GM21786 (cell line): ENCODE results near the gene MPC2.
"Not testable (repeated sequence)": the region's sequence is repeated elsewhere in the genome, so short reads cannot be mapped to it uniquely, and the experiment has no call there.

Experiments
- ATAC-seq: cut with Tn5 transposase; IDR thresholded peaks from one replicate; pipeline ENCODE4 v1.9.1; 2021; ENCODE audit not compliant: unreplicated experiment

Gene MPC2

DNA sequence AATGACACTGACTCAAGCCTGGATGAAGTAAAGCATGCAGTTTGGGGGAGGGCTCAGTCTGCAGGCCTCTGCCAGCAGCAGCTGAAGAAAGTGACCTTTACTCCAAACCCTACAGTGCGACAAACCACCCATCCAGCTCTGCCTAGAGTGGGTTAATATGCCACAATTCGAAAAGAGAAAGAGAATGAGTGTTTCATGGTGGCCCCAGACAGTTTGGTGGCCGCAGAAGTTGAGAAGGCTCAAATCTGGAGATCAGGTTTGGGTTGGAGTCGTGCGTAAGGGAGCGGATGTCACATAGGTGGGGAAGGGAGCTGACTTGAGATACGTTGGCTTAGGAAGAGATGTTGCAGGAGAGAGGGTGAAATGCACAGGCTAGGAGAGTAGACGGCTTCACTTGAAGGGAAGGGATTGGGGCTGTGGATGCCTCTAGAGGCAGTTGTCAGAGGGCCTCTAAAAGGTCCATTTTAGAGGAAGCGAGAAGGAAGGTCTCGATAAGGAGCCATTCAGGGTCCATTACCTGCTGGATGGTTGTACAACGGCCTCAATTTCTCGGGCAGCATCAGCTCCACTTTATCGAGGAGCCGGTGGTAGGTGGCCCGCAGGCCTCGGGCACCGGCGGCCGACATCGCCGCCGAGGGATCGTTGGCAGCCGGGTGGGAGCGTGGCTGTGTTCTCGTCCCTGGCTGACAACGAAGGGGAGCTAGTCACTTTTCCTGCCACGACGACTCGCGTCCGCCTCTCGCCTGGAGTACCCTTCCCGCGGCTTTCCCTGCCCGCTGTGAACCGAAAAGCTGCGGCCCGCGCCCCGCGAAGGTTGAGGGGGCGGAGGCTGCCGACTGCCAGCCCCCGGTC lies 1.4 kb downstream of the MPC2 start:
- peak; percentile 6 for ATAC-seq

DNA sequence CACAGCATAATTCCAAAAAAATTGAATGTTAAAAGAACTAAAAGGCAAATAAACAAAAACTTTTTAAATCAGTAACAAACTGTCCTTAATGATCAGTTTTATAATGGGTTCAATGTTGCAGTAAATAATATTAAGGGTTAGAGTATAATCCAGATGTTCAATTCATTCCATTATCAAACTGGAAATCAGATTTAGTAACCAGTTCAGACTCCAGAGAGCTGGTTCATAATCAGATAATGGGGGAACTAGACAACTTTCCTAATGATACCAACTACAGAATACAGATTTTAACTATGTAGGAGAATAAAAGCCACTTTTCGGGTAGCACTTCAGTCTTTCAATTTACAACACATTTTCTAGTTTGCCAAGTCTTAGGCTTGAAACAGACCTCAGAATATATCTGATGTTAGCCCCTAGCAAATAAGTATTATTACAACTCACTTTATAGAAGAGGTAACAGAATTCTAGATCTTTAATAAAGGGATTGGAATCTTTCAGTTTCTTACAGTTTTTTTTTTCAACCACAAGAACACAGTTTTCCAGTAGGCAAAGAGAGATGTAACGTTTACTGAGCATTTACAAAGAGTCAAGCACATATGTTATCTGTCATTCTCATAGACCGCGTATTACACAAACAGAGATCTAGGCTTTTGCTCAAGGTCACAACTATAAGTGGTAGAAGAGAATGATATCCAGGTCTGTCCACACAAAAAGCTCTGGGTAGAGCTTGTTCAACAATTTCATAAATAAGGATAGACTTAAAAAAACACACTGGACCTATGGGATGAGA lies 2.3 kb downstream of the MPC2 start:
- no peak for ATAC-seq

DNA sequence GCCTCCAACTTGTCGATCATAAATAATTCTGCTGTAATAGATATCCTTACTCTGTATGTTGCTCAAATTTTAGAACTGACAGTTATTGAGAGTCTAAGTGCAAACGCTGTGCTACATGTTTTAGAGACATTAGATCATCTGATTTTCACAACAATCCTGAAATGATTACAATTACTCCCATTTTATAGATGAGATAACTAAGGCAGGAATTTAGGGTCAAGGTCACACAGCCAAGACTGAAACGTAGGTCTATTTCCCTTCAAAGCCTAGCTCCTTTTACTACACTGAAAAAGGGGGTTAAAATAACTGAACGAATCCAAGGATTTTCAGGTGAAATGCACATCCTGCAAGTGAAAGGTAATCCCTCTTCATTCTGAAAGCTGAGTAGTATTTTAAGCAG lies 3.1 kb downstream of the MPC2 start:
- no peak for ATAC-seq

DNA sequence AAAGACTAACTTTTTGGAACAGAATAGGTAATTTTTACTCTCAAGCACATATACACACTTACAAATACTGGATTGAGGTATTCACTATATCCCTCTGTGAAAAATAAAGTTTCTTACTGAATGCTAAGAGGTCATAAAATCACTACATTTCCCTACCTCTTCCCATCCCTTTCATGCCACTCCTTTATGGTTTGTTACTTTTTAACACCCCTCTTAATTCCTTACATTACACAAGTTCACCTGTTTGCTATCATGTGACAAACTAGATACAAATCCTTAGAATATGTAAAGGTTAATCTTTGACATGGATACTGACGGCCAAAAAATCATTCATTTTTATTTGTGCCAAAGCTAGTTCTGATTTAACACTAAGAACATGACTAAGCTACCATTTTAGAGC lies 7.1 kb downstream of the MPC2 start:
- ATAC-seq = no peak

DNA sequence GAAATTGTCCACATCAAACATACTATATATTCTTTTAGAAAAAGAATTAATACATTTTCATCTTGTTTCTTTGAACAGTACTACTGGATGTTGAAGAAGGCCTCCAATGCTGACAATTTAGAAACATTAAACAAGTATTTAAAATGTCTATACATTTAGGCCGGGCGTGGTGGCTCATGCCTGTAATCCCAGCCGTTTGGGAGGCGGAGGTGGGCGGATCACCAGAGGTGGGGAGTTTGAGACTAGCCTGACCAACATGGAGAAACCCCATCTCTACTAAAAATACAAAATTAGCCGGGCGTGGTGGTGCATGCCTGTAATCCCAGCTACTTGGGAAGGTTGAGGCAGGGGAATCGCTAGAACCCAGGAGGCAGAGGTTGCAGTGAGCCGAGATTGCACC lies 8.0 kb downstream of the MPC2 start:
- ATAC-seq = not testable (repeated sequence)

DNA sequence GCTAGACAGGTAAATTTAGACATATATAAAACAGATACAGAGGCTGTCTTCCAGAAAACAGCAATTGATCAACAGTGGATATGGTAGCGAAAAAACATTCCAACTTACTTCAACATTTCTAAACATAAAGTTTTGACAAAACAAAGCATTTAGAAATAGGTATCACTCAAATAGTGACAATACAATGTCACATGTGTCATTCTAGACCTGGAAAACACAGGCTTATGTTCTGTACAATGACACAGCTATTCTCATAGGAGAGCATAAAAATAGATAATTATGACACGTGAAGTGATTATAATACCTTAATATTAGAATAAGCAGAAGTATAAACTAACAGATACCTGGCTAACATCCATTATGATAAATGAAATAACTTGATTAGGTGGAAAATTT lies 8.4 kb downstream of the MPC2 start:
- ATAC-seq = no peak

DNA sequence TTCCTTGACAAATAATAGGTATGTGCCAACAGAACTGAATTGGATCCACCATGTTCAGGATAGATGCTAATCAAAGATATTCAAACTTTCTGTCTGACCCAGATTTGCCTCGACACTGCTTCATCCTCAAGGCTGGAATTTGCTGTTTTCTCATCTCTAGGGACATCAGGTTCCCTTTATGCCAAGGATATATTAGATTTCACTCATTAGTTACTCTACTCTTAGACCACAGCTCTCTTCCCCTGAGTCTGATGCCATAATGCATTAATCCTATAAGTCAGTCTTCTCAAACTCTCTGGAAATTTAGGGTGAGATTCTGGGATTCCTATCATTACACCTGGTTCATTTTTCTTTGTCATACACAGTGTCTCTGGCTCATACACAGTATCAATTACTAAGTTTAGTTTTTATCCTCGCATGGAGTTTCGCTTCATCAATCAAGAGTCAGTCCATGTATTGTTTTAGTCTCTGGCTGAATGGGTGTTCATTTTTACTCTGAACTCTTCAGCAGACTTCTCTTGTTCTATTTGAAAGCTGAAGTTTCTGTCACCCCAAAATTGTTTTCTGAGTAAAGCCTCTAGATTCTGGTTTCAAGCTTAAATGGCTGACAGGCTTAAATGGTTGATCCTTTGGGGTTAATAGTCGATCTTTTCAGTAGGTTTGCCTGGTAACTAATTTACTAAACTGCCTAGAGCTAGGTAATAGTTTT lies 9.7 kb downstream of the MPC2 start:
- ATAC-seq = peak; percentile 48

DNA sequence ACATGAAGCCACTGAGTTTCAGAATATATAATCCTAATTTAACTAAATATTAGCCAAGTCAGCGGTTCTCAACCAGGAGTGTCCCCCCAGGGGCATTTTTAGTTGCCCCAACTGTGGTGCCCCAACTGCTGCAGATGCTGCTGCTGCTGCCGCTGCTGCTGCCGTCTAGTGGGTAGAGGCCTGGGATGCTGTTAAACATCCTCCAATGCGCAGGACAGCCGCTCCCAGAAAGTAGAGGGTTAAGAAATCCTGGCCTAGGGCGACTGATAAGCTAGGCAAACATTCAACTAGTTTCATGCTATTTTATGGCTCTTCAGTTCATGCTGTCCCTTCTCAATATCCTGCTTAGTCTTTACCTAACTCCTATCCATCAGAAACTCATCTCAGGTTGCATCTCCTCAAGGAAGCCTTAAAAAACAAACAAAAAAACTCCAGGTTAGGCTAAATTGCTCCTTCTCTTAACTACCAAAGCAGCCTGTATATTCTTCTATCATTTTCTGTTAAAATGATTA lies 10.3 kb downstream of the MPC2 start:
- no peak for ATAC-seq

DNA sequence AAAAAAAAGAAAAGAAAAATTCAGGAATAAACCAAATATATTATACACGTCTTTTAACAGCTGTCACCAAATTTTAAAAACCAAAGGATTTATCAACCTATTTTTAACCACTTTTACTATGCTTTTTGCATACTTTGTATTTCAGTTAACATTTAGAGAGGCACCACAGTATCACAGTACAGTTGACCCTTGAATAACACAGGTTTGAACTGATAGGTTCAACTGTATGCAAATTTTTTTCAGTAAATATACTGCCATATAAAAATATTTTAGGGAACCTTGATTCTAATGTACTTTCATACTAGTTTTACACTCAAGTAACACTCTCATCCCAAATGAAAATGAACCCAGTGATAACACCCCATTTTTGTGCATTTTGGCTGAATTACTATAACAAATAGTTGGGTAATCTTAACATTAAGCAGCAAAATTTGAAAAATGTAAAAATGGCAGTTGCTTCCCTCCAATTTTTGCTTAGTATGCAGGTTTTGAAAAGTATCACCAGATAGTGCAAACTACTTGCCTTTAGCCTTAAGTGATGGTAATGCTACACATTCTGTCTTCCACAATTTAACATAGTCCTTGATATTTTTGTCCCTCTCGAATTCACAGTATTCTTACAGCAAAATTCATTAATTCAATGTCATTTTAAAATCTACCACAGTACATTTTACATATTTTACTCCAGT lies 12.2 kb downstream of the MPC2 start:
- ATAC-seq = no peak

DNA sequence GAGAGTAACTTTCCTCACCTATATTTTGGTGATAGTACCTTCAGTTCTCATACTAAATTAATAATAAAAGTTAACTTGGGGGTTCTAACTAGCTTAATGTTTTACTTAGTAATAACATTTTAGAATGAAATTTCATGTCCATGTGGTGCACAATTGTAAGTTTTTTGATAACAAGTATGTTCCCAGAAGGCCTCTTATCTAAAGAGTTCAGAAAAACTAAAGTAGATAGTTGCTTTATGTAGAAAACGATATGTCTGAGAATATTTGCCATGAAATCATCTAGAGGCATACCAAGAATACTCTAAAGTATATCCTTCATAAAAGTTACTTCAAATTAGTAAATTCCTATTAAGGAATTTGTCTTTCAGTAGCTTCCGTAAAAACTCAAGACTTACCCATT lies 12.8 kb downstream of the MPC2 start:
- no peak for ATAC-seq

DNA sequence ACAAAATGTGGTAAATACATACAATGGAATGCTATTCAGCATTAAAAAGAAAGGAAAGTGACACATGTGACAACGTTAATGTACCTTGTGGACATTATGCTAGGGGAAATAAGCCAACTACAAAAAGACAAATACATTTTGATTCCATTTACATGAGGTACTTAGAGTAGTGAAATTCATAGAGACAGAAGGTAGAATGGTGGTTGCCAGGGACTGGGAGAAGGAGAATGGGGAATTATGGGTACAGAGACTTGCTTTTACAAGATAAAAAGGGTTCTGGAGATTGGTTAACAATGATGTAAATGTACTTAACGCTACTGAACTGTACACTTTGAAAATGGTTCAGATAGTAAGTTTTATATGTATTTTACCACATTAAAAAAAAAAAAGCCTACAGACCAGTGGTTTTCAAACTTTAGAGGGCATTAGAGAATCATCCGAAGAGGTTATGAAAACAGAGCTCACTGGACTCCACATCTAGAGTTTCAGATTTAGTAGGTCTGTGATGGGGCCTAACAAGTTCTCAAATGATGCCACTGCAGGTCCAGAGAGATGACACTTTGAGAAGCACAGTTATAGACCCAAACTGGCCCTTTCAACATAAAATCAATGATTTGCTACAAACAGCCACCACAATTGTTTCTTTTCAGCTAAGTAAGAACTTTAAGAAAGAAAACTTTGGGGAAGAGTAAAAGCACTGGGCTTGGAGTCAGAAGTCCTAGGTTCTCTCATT lies 13.4 kb downstream of the MPC2 start:
- no peak for ATAC-seq

DNA sequence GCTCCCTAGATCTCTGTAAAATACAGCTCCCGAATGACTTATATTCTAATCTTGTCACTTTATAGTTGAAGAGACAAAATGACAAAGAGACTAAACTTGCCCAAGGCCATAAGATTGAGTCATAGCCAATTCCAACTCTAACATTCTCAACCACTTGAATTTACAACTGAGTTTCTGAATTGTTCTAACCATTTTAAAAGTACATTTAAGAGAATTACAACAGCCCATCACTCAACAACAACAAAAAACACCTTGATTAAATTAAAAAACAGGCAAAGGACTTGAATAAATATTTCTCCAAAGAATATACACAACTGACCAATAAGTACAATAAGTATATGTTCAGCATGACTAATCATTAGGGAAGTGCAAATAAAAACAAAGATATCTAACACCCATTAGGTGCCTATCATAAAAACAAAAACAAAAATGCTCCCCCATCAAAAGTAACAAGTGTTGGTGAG lies 14.2 kb downstream of the MPC2 start:
- ATAC-seq = no peak

DNA sequence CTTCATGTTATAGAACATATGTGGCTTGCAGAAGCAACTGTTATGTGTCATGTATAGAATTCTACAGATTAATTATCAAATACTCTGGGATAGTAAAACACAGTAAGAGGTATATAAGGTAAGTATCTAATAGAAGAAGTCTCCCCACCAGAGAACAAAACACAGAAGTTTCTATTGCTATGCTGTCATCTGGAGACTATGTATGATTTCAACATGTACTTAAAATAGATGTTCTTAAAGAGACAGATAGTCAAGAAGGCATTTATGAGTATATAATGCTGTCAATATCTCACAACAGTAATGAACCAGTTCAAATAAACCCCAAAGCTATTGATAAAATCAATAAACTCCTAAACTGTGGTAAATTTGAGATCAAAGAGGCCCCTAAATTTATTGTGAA lies 14.8 kb downstream of the MPC2 start:
- no peak for ATAC-seq

DNA sequence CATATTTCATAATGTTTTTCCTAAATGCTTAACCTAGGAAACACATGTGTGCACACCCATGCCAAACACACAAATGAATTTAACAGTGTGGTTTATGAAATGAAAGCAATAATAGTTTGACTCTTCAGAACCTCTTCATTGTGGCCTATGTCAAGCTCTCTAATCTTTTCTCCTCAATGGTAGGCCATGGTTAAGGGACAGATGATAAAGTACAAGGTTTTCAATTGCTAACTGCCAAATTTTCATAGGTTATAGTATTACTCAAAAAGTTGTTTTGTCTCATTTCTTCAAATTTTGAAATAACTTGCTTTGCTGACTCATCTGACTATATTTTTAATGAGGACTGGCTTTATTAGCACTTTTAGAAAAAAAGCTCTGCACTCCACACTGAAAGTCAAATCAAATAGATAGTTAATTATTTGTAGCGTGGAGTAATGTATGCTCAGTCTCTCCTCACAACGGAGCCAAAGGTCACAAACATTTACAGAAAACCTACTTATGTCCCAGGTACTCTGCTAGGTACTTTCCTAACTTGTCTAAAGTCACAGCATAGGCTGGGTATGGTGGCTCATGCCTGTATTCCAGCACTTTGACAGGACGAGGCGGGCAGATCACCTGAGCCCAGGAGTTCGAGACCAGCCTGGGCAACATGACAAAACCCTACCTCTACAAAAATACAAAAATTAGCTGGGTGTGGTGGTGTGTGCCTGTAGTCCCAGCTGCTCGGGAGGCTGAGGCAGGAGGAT lies 19.9 kb downstream of the MPC2 start:
- ATAC-seq = no peak

DNA sequence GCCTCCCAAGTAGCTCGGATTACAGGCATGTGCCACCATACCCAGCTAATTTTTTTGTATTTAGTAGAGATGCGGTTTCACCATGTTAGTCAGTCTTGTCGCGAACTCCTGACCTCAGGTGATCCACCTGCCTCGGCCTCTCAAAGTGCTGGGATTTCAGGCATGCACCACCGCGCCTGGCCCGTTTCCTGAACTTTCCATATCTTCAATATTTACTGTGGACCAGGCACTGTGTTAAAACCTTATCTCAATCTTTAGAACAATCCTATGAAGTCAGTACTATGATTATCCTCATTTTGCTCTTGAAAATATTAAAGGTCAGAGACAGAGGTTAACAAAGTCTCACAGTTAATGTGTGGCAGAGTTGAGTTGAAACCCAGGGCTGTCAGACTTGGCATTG lies 21.3 kb downstream of the MPC2 start:
- ATAC-seq = no peak

DNA sequence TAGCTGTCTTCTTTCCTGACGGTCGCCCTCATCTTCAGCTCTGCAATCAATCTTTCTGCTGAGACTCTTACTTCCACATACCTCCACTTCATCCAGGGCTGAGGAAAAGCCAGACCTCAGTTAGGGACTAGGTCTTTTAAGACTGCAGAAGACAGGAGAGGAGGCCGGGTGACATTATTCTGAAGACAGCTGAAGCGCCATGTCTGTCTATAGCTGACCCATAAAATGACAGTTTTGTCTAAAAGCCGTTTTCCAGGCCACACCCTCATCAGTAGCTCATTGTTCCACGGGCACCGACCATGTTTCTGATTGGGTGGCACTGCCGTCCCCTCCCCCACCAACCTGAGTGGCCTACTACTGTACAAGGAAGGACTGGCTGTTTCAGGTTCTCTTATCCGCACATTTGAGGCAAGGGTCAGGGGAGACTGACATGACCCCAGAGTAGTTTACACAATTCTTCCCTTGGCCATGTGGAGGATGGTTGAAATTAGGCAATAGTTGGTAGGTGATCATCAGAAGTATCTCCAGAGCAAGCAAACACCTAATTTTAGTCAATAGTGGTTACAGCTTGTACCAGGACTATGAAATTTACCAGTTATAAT lies 22.9 kb downstream of the MPC2 start, which contains the start of gene ADCY10:
ADCY10 (minus strand) TSS at position 240 of the 602 bp plus-strand sequence. CDS start 8,994 bp downstream, outside the sequence.
- no peak for ATAC-seq

DNA sequence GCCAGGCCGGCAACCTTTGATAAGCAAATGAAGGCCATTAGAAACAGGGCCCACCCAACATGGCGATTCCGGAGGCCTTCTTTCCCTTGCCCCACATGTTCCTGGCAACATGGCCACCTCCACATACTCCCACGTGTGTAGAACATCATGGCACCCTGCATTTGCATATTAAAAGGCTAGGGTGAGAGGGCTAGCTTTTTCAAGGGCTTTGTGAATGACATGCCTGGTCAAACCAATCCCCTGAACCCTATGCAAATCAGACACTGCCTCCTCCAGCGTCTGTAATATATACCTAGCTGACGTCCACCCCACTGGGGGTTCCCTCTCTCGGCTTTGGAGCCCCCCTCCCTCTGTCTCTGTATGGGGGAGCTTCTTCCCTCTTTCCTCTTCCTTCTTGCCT lies 24.6 kb downstream of the MPC2 start:
- ATAC-seq = no peak

DNA sequence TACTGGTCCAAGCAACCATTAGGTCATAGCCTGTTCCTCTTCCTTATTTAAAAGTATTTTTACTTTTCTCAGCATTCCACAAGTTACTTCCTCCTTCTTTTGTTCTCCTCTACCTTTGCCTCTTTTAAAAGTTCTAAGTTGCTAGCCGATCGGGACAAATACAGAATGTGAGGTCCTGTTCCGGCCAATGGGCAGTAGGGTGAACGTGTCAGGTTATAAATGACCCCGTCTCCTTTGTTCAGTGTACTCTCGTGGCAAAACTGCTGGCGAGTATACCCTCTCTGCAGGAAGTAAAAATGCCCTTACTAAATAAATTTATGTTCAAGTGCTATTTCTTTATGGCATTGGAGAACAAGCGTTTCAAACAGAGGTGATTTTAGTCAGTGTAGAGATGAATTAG lies 25.5 kb downstream of the MPC2 start:
- no peak for ATAC-seq

DNA sequence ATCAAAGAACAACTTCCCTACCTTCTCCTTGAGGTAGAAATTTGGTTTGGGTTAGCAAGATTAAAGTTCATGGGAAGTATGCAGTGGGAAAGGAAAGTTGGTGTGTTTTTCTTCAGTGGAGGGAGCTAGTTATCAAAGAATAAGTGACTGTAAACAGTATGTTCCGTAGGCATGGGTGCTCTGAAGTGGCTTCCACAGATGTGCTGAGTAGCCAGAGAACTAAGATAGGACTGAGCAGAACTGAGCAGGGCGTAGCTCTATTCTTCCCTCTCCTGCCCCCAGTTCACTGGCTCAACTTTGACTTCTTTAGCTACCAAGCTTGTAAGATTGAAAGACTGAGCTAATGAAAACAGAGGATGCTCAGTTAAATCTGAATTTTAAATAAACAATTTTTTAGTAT lies 26.3 kb downstream of the MPC2 start:
- ATAC-seq = no peak
